HEK293 (cell line): ENCODE measurements around the gene LRRC51.

Source experiments
- CTCF ChIA-PET: fragments of 350-600 bp; formaldehyde crosslinking; extraction: SDS; loops from one replicate; lab custom pipeline; 2021; ENCODE audit warnings: antibody characterized with exemption; lab: Yijun Ruan, JAX
- POLR2A ChIA-PET: fragments of 300-600 bp; formaldehyde crosslinking; extraction: SDS; loops from one replicate; lab custom pipeline; 2020; ENCODE audit warnings: antibody characterized with exemption, inconsistent platforms; lab: Yijun Ruan, JAX
- H3K27ac ChIP-seq: fragments of 200-500 bp; sonication (Bioruptor generic); 2 replicates; pipeline ENCODE4 v1.5.1; 2014; ENCODE audit warnings: low read depth, low read length, control low read depth, inconsistent platforms; ENCODE audit errors: extremely low read depth
- H3K36me3 ChIP-seq, 2 experiments: fragments of 200-500 bp in 1 of 2; sonication (Bioruptor generic) in 1 of 2; 1 replicate in 1 of 2; 2 replicates in 1 of 2; pipeline ENCODE4 v1.5.1; 2014 to 2017; ENCODE audit warnings: inconsistent platforms in 2 of 2, low read length in 2 of 2; ENCODE audit not compliant: control insufficient read depth in 2 of 2, insufficient read depth in 1 of 2
- H3K4me1 ChIP-seq: fragments of 200-500 bp; sonication (Bioruptor generic); 2 replicates; pipeline ENCODE4 v1.5.1; 2014; ENCODE audit warnings: mild to moderate bottlenecking, low read length, inconsistent platforms; ENCODE audit not compliant: control insufficient read depth, insufficient read depth
- H3K4me3 ChIP-seq: 2 replicates; pipeline ENCODE4 v1.5.1; 2011; ENCODE audit warnings: low read depth, mild to moderate bottlenecking, control low read depth, low read length, moderate library complexity
- H3K9me3 ChIP-seq: fragments of 200-500 bp; sonication (Bioruptor generic); 2 replicates; pipeline ENCODE4 v1.5.1; 2014; ENCODE audit warnings: low read depth, low read length, inconsistent platforms; ENCODE audit not compliant: control insufficient read depth, insufficient read depth
- EGR2 ChIP-seq: fragments of 450-650 bp; formaldehyde crosslinking; IDR thresholded peaks from 2 replicates; pipeline ENCODE4 v1.5.1; 2016; ENCODE audit warnings: low read depth, missing biosample characterization, missing genetic modification characterization
- KLF9 ChIP-seq: fragments of 450-650 bp; formaldehyde crosslinking; IDR thresholded peaks from 2 replicates; pipeline ENCODE4 v1.5.1; 2016; ENCODE audit warnings: missing biosample characterization, missing genetic modification characterization, low read depth
- OSR2 ChIP-seq: fragments of 450-650 bp; formaldehyde crosslinking; IDR thresholded peaks from 2 replicates; pipeline ENCODE4 v1.5.1; 2016; ENCODE audit warnings: missing biosample characterization, missing genetic modification characterization
- PRDM1 ChIP-seq: fragments of 450-650 bp; formaldehyde crosslinking; IDR thresholded peaks from 2 replicates; pipeline ENCODE4; 2016; ENCODE audit warnings: missing biosample characterization, missing genetic modification characterization
- ZBTB1 ChIP-seq: fragments of 450-650 bp; formaldehyde crosslinking; IDR thresholded peaks from 2 replicates; pipeline ENCODE4 v1.5.1; 2016; ENCODE audit warnings: missing biosample characterization, missing genetic modification characterization
- ZBTB17 ChIP-seq: fragments of 450-650 bp; formaldehyde crosslinking; IDR thresholded peaks from 2 replicates; pipeline ENCODE4 v1.5.1; 2016; ENCODE audit warnings: missing biosample characterization, missing genetic modification characterization
- ZBTB48 ChIP-seq: fragments of 450-650 bp; formaldehyde crosslinking; IDR thresholded peaks from 2 replicates; pipeline ENCODE4 v1.5.1; 2016; ENCODE audit warnings: missing biosample characterization, missing genetic modification characterization
- ZNF10 ChIP-seq: fragments of 450-650 bp; formaldehyde crosslinking; IDR thresholded peaks from 2 replicates; pipeline ENCODE4 v1.5.1; 2017; ENCODE audit warnings: missing biosample characterization, missing genetic modification characterization
- ZNF112 ChIP-seq: fragments of 450-650 bp; formaldehyde crosslinking; IDR thresholded peaks from 2 replicates; pipeline ENCODE4 v1.5.0; 2017; ENCODE audit warnings: missing biosample characterization, missing genetic modification characterization
- ZNF114 ChIP-seq: fragments of 450-650 bp; formaldehyde crosslinking; IDR thresholded peaks from 2 replicates; pipeline ENCODE4 v1.5.0; 2017; ENCODE audit warnings: missing biosample characterization, missing genetic modification characterization
- ZNF121 ChIP-seq: fragments of 450-650 bp; formaldehyde crosslinking; IDR thresholded peaks from 2 replicates; pipeline ENCODE4 v1.5.1; 2016; ENCODE audit warnings: missing biosample characterization, missing genetic modification characterization
- ZNF133 ChIP-seq: fragments of 450-650 bp; formaldehyde crosslinking; IDR thresholded peaks from 2 replicates; pipeline ENCODE4 v1.5.1; 2016; ENCODE audit warnings: missing biosample characterization, missing genetic modification characterization
- ZNF184 ChIP-seq: fragments of 450-650 bp; IDR thresholded peaks from 2 replicates; pipeline ENCODE4 v1.5.1; 2018; ENCODE audit warnings: missing biosample characterization, mild to moderate bottlenecking, missing genetic modification characterization
- ZNF37A ChIP-seq: fragments of 450-650 bp; IDR thresholded peaks from 2 replicates; pipeline ENCODE4 v1.5.1; 2018; ENCODE audit warnings: missing biosample characterization, missing genetic modification characterization
- ZNF394 ChIP-seq: fragments of 450-650 bp; formaldehyde crosslinking; IDR thresholded peaks from 2 replicates; pipeline ENCODE4 v1.5.1; 2016; ENCODE audit warnings: missing biosample characterization, missing genetic modification characterization, mild to moderate bottlenecking, moderate library complexity, borderline replicate concordance
- ZNF404 ChIP-seq: fragments of 450-650 bp; formaldehyde crosslinking; IDR thresholded peaks from 2 replicates; pipeline ENCODE4 v1.5.1; 2017; ENCODE audit warnings: missing biosample characterization, missing genetic modification characterization
- ZNF48 ChIP-seq: fragments of 450-650 bp; formaldehyde crosslinking; IDR thresholded peaks from 2 replicates; pipeline ENCODE4 v1.5.1; 2016; ENCODE audit warnings: missing biosample characterization, missing genetic modification characterization
- ZNF501 ChIP-seq: fragments of 450-650 bp; formaldehyde crosslinking; IDR thresholded peaks from 2 replicates; pipeline ENCODE4 v1.5.1; 2016; ENCODE audit warnings: missing biosample characterization, missing genetic modification characterization
- ZNF560 ChIP-seq: fragments of 450-650 bp; formaldehyde crosslinking; IDR thresholded peaks from 2 replicates; pipeline ENCODE4 v1.5.1; 2017; ENCODE audit warnings: missing biosample characterization, missing genetic modification characterization, borderline replicate concordance
- ZNF768 ChIP-seq: fragments of 450-650 bp; formaldehyde crosslinking; IDR thresholded peaks from 2 replicates; pipeline ENCODE4 v1.5.1; 2018; ENCODE audit warnings: missing biosample characterization, mild to moderate bottlenecking, missing genetic modification characterization
- TF ChIP-seq, protein P1 (sequence below): fragments of 450-650 bp; formaldehyde crosslinking; conservative IDR thresholded peaks from 2 replicates; pipeline ENCODE4 v1.5.1; 2016; ENCODE audit warnings: low read depth, missing biosample characterization, missing genetic modification characterization
- TF ChIP-seq, protein P2 (sequence below): fragments of 450-650 bp; formaldehyde crosslinking; IDR thresholded peaks from 2 replicates; pipeline ENCODE4 v1.5.1; 2016; ENCODE audit warnings: missing biosample characterization, missing genetic modification characterization
- TF ChIP-seq, protein P3 (sequence below): fragments of 450-650 bp; formaldehyde crosslinking; IDR thresholded peaks from 2 replicates; pipeline ENCODE4 v1.5.1; 2016; ENCODE audit warnings: missing biosample characterization, missing genetic modification characterization, borderline replicate concordance
- TF ChIP-seq, protein P4 (sequence below): fragments of 450-650 bp; formaldehyde crosslinking; IDR thresholded peaks from 2 replicates; pipeline ENCODE4 v1.5.1; 2016; ENCODE audit warnings: missing biosample characterization, missing genetic modification characterization

The LRRC51 gene

DNA sequence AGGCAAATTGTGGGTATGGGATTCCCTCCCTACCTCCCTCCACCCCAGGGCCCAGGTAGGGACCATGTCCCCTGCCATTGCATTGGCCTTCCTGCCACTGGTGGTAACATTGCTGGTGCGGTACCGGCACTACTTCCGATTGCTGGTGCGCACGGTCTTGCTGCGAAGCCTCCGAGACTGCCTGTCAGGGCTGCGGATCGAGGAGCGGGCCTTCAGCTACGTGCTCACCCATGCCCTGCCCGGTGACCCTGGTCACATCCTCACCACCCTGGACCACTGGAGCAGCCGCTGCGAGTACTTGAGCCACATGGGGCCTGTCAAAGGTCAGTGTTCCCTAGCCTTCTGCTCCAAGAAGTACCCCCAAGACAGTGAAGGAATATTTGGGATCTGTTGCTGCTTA, 25.2 kb downstream of the LRRC51 start, which contains the start of gene TOMT:
Gene TOMT, plus strand, starts transcription at position 37 of the 400 bp plus-strand sequence. Its CDS starts 28 bp downstream, at position 65.
- Histone ChIP-seq H3K4me3 (no peak within 1 kb of the TSS), H3K27ac (no peak within 1 kb of the TSS), H3K9me3 (no peaks in the 10 kb centered on the region), H3K36me3 (peaks cover 0 to 40% of the 10 kb centered on the region in 2 experiments; a peak in 1 of 3 replicates), H3K4me1 (no peaks in the 10 kb centered on the region)
- CTCF ChIA-PET = interaction anchor here (0.6 kb wide), 1 partner anchor 15 kb away, joined by 5 read pairs; no protein-coding TSS in a partner anchor
- TF ChIP-seq ZNF133 (tag by site-specific recombination) (no peak), ZNF112 (tag by site-specific recombination) (no peak), ZNF121 (tag by site-specific recombination) (no peak), ZBTB48 (tag by site-specific recombination) (no peak)
- TF ChIP-seq, protein P1, sequence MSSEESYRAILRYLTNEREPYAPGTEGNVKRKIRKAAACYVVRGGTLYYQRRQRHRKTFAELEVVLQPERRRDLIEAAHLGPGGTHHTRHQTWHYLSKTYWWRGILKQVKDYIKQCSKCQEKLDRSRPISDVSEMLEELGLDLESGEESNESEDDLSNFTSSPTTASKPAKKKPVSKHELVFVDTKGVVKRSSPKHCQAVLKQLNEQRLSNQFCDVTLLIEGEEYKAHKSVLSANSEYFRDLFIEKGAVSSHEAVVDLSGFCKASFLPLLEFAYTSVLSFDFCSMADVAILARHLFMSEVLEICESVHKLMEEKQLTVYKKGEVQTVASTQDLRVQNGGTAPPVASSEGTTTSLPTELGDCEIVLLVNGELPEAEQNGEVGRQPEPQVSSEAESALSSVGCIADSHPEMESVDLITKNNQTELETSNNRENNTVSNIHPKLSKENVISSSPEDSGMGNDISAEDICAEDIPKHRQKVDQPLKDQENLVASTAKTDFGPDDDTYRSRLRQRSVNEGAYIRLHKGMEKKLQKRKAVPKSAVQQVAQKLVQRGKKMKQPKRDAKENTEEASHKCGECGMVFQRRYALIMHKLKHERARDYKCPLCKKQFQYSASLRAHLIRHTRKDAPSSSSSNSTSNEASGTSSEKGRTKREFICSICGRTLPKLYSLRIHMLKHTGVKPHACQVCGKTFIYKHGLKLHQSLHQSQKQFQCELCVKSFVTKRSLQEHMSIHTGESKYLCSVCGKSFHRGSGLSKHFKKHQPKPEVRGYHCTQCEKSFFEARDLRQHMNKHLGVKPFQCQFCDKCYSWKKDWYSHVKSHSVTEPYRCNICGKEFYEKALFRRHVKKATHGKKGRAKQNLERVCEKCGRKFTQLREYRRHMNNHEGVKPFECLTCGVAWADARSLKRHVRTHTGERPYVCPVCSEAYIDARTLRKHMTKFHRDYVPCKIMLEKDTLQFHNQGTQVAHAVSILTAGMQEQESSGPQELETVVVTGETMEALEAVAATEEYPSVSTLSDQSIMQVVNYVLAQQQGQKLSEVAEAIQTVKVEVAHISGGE (tag by site-specific recombination) = no peak
- TF ChIP-seq, protein P2, sequence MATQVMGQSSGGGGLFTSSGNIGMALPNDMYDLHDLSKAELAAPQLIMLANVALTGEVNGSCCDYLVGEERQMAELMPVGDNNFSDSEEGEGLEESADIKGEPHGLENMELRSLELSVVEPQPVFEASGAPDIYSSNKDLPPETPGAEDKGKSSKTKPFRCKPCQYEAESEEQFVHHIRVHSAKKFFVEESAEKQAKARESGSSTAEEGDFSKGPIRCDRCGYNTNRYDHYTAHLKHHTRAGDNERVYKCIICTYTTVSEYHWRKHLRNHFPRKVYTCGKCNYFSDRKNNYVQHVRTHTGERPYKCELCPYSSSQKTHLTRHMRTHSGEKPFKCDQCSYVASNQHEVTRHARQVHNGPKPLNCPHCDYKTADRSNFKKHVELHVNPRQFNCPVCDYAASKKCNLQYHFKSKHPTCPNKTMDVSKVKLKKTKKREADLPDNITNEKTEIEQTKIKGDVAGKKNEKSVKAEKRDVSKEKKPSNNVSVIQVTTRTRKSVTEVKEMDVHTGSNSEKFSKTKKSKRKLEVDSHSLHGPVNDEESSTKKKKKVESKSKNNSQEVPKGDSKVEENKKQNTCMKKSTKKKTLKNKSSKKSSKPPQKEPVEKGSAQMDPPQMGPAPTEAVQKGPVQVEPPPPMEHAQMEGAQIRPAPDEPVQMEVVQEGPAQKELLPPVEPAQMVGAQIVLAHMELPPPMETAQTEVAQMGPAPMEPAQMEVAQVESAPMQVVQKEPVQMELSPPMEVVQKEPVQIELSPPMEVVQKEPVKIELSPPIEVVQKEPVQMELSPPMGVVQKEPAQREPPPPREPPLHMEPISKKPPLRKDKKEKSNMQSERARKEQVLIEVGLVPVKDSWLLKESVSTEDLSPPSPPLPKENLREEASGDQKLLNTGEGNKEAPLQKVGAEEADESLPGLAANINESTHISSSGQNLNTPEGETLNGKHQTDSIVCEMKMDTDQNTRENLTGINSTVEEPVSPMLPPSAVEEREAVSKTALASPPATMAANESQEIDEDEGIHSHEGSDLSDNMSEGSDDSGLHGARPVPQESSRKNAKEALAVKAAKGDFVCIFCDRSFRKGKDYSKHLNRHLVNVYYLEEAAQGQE = no peak
- POLR2A ChIA-PET = interaction anchor here (1.1 to 1.3 kb wide), 2 partner anchors 81 to 111 kb away, joined by 3 to 4 read pairs; partner anchors contain the start of gene FOLR2

DNA sequence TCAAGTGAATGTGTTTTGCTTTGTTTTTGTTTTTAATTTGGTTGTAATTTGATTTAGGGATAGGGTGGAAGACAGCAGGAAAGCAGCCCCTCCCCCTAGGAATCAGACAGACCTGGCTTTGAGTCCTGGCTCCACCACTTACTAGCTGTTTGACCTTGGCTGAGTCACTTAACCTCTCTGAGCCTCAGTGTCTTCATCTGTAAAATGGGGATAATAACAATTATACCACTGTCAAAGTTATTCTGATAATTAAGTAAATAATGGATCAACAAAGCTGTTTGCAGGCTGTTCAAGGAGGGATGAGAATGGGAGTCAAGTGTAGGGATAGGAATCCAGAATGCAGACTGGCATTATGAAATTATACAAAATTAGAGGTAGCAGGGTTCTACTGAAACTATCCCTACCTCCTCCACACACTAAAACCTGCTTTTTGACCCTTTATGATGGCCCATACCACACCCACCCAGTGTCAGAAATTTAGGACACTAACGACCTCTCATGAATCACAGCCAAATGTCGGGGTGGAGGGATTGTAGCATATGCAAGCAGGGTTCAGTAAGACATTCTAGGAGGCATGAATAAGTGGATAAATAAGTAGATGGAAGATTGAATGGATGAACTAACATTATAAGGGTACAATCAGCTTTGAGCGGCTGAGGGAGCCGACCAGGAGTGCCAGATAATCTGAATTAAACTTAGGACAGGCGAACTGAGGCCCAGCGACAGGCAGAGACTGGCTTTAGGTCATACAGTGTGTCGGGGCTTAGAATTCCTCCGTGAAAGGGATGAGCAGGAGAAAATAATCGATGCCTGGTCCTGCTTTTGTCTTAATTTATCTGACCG, 30.9 kb downstream of the LRRC51 start:
- peak overlapping the region; percentile 21; the same call in 1 of the 2 replicates for H3K27ac ChIP-seq
- TF ChIP-seq ZBTB1 (tag by site-specific recombination) (no peak), OSR2 (tag by site-specific recombination) (no peak), ZNF10 (tag by site-specific recombination) (no peak), ZNF184 (tag by site-specific recombination) (no peak), ZBTB17 (tag by site-specific recombination) (peak; percentile 94), EGR2 (no peak), ZNF48 (no peak), ZNF560 (no peak), ZNF114 (tag by site-specific recombination) (no peak), ZNF37A (no peak), PRDM1 (no peak), ZNF501 (tag by site-specific recombination) (peak; percentile 39; the same call in 1 of the 2 replicates), ZNF404 (no peak), ZNF394 (tag by site-specific recombination) (no peak), KLF9 (tag by site-specific recombination) (no peak), ZNF768 (no peak)
- TF ChIP-seq, protein P3, sequence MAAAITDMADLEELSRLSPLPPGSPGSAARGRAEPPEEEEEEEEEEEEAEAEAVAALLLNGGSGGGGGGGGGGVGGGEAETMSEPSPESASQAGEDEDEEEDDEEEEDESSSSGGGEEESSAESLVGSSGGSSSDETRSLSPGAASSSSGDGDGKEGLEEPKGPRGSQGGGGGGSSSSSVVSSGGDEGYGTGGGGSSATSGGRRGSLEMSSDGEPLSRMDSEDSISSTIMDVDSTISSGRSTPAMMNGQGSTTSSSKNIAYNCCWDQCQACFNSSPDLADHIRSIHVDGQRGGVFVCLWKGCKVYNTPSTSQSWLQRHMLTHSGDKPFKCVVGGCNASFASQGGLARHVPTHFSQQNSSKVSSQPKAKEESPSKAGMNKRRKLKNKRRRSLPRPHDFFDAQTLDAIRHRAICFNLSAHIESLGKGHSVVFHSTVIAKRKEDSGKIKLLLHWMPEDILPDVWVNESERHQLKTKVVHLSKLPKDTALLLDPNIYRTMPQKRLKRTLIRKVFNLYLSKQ (tag by site-specific recombination) = no peak
- TF ChIP-seq, protein P4, sequence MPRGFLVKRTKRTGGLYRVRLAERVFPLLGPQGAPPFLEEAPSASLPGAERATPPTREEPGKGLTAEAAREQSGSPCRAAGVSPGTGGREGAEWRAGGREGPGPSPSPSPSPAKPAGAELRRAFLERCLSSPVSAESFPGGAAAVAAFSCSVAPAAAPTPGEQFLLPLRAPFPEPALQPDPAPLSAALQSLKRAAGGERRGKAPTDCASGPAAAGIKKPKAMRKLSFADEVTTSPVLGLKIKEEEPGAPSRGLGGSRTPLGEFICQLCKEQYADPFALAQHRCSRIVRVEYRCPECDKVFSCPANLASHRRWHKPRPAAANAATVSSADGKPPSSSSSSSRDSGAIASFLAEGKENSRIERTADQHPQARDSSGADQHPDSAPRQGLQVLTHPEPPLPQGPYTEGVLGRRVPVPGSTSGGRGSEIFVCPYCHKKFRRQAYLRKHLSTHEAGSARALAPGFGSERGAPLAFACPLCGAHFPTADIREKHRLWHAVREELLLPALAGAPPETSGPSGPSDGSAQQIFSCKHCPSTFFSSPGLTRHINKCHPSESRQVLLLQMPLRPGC (tag by site-specific recombination) = no peak

More for the DNA sequence above, 30.9 kb downstream of the LRRC51 start:
- ChIA-PET POLR2A (interaction anchor here (0.7 to 1.3 kb wide), 9 partner anchors 9 to 325 kb away, joined by 3 to 7 read pairs (median 4); partner anchors contain the start of gene LAMTOR1), CTCF (interaction anchor here (0.8 to 1.8 kb wide), 5 partner anchors 14 to 319 kb away, joined by 3 to 6 read pairs (median 4); no protein-coding TSS in a partner anchor)
- peak overlapping the region; percentile 73 for H3K4me3 ChIP-seq
- H3K9me3 ChIP-seq = no peaks in the 10 kb centered on the region
- H3K36me3 ChIP-seq = peaks cover 0 to 24% of the 10 kb centered on the region in 2 experiments; a peak in 1 of 3 replicates
- H3K4me1 ChIP-seq = no peaks in the 10 kb centered on the region
